CD4-positive, CD25-positive, alpha-beta regulatory T cell (primary cell): ENCODE data around the gene TEX55. TPM values are rescaled to one million over a fixed set of nuclear protein-coding genes. Genes with fewer than 3 reads are reported as not detected.

ENCODE experiments used
- ATAC-seq, 2 donors: fragments of 150-1000 bp; cut with Tn5 transposase; one replicate each; pipeline ENCODE4 v1.10.0; 2021; ENCODE audit warnings: low read depth in 2 of 2, moderate number of reproducible peaks in 2 of 2, moderate library complexity in 1 of 2
- DNase-seq, 3 donors: peaks; one replicate each; pipeline versions ENCODE4 v3.0.0 to v3.0.0-alpha.2; 2012 to 2022; ENCODE audit warnings: mixed read lengths in 1 of 3
- H3K27ac ChIP-seq: one replicate; pipeline ENCODE4 v1.7.0; 2013; ENCODE audit warnings: mild to moderate bottlenecking, low read length; ENCODE audit not compliant: insufficient read depth, poor library complexity, severe bottlenecking
- H3K27me3 ChIP-seq: one replicate; pipeline ENCODE4 v1.7.0; 2013; ENCODE audit warnings: low read length; ENCODE audit not compliant: control insufficient read depth, insufficient read depth
- H3K36me3 ChIP-seq: one replicate; pipeline ENCODE4 v1.7.0; 2013; ENCODE audit warnings: mild to moderate bottlenecking, low read length, moderate library complexity; ENCODE audit not compliant: control insufficient read depth, insufficient read depth
- H3K4me1 ChIP-seq: 2 replicates; pipeline ENCODE4 v1.7.0; 2013; ENCODE audit warnings: mild to moderate bottlenecking, low read length; ENCODE audit not compliant: insufficient read depth, control insufficient read depth, poor library complexity, severe bottlenecking
- H3K4me3 ChIP-seq: one replicate; pipeline ENCODE4 v1.7.0; 2013; ENCODE audit warnings: low read depth, mild to moderate bottlenecking, low read length, moderate library complexity
- H3K9me3 ChIP-seq, 2 experiments: 1 replicate in 1 of 2; 2 replicates in 1 of 2; pipeline ENCODE4 v1.7.0; 2013; ENCODE audit warnings: low read length in 2 of 2, mild to moderate bottlenecking in 1 of 2, moderate library complexity in 1 of 2; ENCODE audit not compliant: control insufficient read depth in 2 of 2
- H3K27ac Mint-ChIP-seq, 3 donors: one replicate each; pipeline ENCODE4 v1.8.0; 2020 to 2022; ENCODE audit warnings: mild to moderate bottlenecking in 3 of 3, mixed read lengths in 3 of 3, moderate library complexity in 2 of 3
- H3K27me3 Mint-ChIP-seq: one replicate; pipeline ENCODE4 v1.8.0; 2022; ENCODE audit warnings: mild to moderate bottlenecking, mixed read lengths
- H3K36me3 Mint-ChIP-seq: one replicate; pipeline ENCODE4 v1.8.0; 2020; ENCODE audit warnings: mixed read lengths
- H3K4me1 Mint-ChIP-seq, 4 donors: one replicate each; pipeline ENCODE4 v1.8.0; 2020 to 2022; ENCODE audit warnings: mixed read lengths in 4 of 4, mild to moderate bottlenecking in 1 of 4
- H3K4me3 Mint-ChIP-seq, 4 donors: one replicate each; pipeline ENCODE4 v1.8.0; 2020 to 2022; ENCODE audit warnings: mild to moderate bottlenecking in 4 of 4, mixed read lengths in 4 of 4, moderate library complexity in 3 of 4
- H3K9me3 Mint-ChIP-seq, 7 donors: one replicate each; pipeline ENCODE4 v1.8.0; 2020 to 2022; ENCODE audit warnings: mixed read lengths in 7 of 7, mild to moderate bottlenecking in 3 of 7, moderate library complexity in 2 of 7
- polyA plus RNA-seq, 4 donors: library from polyadenylated mRNA; unstranded; fragments of 300-500 nt; fragmentation: Illumina TruSeq; gene quantifications; one replicate each; pipeline ENCODE4 v1.2.3, GENCODE V29; 2021
- total RNA-seq: library from RNA; stranded (reverse); gene quantifications from one replicate; pipeline ENCODE4 v1.2.3, GENCODE V29; 2022

The TEX55 gene
- total and polyA plus RNA-seq, 5 donors from 2014 or later = not detected

DNA sequence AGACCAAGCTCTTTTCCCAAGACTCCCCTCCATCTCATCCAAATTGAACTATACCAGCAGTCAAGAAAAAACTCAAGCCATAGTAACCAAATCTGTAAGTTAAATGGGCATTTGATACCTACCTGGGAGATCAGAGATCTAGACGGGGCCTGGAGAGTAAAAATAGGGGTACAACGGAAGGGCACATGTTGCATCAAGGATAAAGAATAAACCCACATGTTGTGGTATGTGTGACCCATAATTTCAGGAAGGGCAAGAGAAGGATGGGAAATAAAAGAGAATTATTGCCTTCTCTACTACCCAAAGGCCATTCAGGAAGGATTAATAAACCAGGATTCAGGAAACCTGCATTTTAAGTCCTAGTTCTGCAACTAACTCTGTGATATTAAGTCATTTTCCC, 1.5 kb downstream of the TEX55 start:
- H3K9me3 ChIP-seq = no peaks in the 10 kb centered on the region
- Mint-ChIP-seq H3K27me3 (no peaks in the 10 kb centered on the region), H3K36me3 (no peaks in the 10 kb centered on the region), H3K4me3 (no peak overlapping the region), H3K4me1 (peaks cover 0 to 2% (median 0%) of the 10 kb centered on the region in 4 donors), H3K27ac (no peak overlapping the region), H3K9me3 (peaks cover 0 to 1% (median 0%) of the 10 kb centered on the region in 7 donors)
- ATAC-seq (no peak), DNase-seq (no peak)
- no peak overlapping the region for H3K27ac ChIP-seq
- no peaks in the 10 kb centered on the region for H3K27me3 ChIP-seq
- H3K4me1 ChIP-seq = no peaks in the 10 kb centered on the region
- no peak overlapping the region for H3K4me3 ChIP-seq
- no peaks in the 10 kb centered on the region for H3K36me3 ChIP-seq

DNA sequence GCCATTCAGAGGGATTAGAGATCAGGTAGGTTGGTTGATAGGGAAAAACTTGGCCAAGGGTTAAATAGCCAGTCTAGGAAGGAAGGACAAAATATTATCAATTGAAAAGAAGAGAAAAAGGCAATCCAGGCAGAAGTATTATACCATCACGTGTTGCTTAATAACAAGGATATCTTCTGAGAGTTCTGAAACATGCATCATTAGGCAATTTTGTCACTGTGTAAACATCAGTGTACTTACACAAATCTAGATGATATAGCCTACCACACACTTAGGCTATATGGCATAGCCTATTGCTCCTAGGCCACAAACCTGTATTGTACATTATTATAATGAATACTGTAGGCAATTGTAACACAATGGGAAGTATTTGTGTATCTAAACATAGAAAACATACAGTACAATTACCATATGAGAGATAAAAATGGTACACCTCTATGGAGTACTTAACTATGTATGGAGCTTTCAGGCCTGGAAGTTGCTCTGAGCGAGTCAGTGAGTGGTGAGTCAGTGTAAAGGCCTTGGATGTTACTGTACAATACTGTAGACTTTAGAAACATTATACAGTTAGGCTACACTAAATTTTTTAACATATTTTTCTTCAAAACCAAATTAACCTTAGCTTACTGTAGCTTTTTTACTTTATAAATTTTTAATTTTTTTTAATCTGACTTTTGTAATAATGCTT, 2.7 kb downstream of the TEX55 start:
- H3K27ac Mint-ChIP-seq = no peak overlapping the region
- ATAC-seq = no peak

DNA sequence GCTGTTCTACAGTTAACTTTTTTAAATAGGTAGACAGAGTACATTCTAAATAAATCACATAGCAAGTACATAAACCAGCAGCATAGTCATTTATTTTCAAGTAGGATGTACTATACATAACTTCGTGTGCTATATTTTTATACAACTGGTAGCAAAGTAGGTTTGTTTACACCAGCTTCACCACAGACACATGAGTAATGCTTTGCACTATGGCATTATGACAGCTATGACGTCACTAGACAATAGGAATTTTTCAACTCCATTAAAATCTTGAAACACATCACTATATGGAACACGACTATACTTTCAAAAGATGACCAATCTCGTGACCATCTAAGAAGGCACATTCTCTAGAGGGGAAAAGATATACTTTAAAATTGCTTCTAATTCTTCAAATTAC, 3.5 kb downstream of the TEX55 start:
- H3K9me3 Mint-ChIP-seq = peaks cover 3 to 17% (median 4%) of the 10 kb centered on the region in 7 donors
- H3K9me3 ChIP-seq = peaks cover 4 to 7% of the 10 kb centered on the region in 2 experiments
- no peak overlapping the region for H3K4me3 ChIP-seq
- no peak overlapping the region for H3K27ac ChIP-seq
- H3K4me3 Mint-ChIP-seq = no peak overlapping the region
- H3K27me3 Mint-ChIP-seq = peaks cover 6% of the 10 kb centered on the region
- peaks cover 0 to 2% (median 0%) of the 10 kb centered on the region in 4 donors for H3K4me1 Mint-ChIP-seq
- H3K36me3 ChIP-seq = no peaks in the 10 kb centered on the region
- no peaks in the 10 kb centered on the region for H3K36me3 Mint-ChIP-seq
- DNase-seq (no peak), ATAC-seq (no peak)
- no peaks in the 10 kb centered on the region for H3K27me3 ChIP-seq
- H3K4me1 ChIP-seq = no peaks in the 10 kb centered on the region
- no peak overlapping the region for H3K27ac Mint-ChIP-seq

More for the DNA sequence above, 2.7 kb downstream of the TEX55 start:
- Mint-ChIP-seq H3K9me3 (peaks cover 1 to 9% (median 3%) of the 10 kb centered on the region in 7 donors), H3K4me3 (no peak overlapping the region), H3K36me3 (no peaks in the 10 kb centered on the region), H3K4me1 (peaks cover 0 to 2% (median 0%) of the 10 kb centered on the region in 4 donors), H3K27me3 (no peaks in the 10 kb centered on the region)
- no peak for DNase-seq
- Histone ChIP-seq H3K27ac (no peak overlapping the region), H3K9me3 (peaks cover 1 to 4% of the 10 kb centered on the region in 2 experiments), H3K4me1 (no peaks in the 10 kb centered on the region), H3K27me3 (no peaks in the 10 kb centered on the region), H3K4me3 (no peak overlapping the region), H3K36me3 (no peaks in the 10 kb centered on the region)

DNA sequence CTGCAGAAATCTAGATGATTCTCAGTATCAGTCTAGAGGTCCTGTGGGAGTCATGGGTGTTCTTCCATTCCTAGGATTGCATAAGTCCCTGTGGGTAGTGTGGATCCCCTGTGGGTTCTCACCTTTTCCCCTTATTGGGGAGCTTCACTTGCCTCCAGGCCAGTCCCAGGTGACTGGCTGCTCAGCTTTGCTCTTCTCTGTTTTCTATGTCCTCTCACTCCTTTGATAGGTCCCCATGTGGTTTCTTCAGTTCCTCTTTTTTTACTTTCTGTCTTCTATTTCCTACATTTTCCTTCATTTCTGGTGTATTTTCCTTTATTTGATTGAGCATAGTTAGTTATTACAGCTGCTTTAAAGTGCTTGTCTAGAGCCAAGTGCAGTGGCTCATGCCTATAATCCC, 10.9 kb downstream of the TEX55 start:
- Mint-ChIP-seq H3K27me3 (peaks cover 24% of the 10 kb centered on the region), H3K9me3 (peaks cover 5 to 30% (median 10%) of the 10 kb centered on the region in 7 donors), H3K36me3 (no peaks in the 10 kb centered on the region), H3K4me1 (no peaks in the 10 kb centered on the region), H3K27ac (no peak overlapping the region), H3K4me3 (no peak overlapping the region)
- Histone ChIP-seq H3K9me3 (peaks cover 4 to 7% of the 10 kb centered on the region in 2 experiments), H3K36me3 (no peaks in the 10 kb centered on the region), H3K27me3 (peaks cover 5% of the 10 kb centered on the region), H3K27ac (no peak overlapping the region), H3K4me3 (no peak overlapping the region), H3K4me1 (no peaks in the 10 kb centered on the region)
- no peak for DNase-seq
- ATAC-seq = no peak

DNA sequence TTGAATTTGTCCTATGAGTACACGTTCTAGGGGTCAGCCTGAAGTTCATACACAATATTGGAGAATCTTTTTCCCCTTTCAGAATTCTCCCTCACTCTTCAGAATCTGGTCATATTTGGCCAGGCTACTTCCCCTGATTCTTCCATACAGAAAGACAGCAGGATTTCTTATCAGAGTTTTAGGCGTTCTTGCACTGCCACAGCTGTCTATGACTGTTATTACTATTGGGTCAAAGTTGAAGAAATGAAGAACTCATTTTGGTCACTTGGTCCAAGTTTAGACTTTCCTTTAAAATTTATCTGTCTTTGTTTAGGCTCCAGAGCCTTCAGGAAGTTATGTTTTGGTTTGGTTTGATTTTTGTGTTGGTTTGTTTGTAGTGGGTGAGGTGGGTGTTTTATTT, 12.0 kb downstream of the TEX55 start:
- Mint-ChIP-seq H3K4me1 (no peaks in the 10 kb centered on the region), H3K27ac (no peak overlapping the region), H3K27me3 (peaks cover 34% of the 10 kb centered on the region), H3K4me3 (no peak overlapping the region), H3K36me3 (no peaks in the 10 kb centered on the region), H3K9me3 (peaks cover 5 to 29% (median 10%) of the 10 kb centered on the region in 7 donors)
- no peaks in the 10 kb centered on the region for H3K36me3 ChIP-seq
- no peaks in the 10 kb centered on the region for H3K4me1 ChIP-seq
- DNase-seq (no peak), ATAC-seq (no peak)
- no peak overlapping the region for H3K4me3 ChIP-seq
- H3K27ac ChIP-seq = no peak overlapping the region
- peaks cover 5% of the 10 kb centered on the region for H3K27me3 ChIP-seq
- peaks cover 4 to 7% of the 10 kb centered on the region in 2 experiments for H3K9me3 ChIP-seq

DNA sequence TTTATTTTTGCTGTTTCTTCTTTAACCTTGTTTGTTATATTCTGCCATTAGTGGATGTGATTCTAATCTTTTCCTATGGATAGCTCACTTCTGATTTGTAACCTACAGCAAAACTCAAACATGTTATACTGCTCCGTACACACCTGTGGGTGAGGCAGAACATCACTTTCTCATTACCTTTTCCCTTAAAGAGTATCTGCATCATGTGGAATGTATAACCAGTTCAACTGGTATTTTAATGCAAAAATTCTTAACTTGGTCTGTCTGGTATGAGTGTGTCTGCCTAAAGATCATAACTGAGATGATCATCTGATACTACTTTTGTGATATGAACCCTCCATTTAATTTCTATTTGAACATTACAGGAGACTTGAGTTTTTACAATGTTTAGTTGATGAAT, 14.4 kb downstream of the TEX55 start:
- Mint-ChIP-seq H3K27ac (no peak overlapping the region), H3K9me3 (peaks cover 0 to 9% (median 2%) of the 10 kb centered on the region in 7 donors), H3K4me3 (no peak overlapping the region), H3K36me3 (no peaks in the 10 kb centered on the region), H3K4me1 (no peaks in the 10 kb centered on the region), H3K27me3 (peaks cover 25% of the 10 kb centered on the region)
- Histone ChIP-seq H3K9me3 (peaks cover 0 to 2% of the 10 kb centered on the region in 2 experiments), H3K4me1 (no peaks in the 10 kb centered on the region), H3K27me3 (peaks cover 5% of the 10 kb centered on the region), H3K27ac (no peak overlapping the region), H3K4me3 (no peak overlapping the region), H3K36me3 (no peaks in the 10 kb centered on the region)
- ATAC-seq = no peak
- no peak for DNase-seq

DNA sequence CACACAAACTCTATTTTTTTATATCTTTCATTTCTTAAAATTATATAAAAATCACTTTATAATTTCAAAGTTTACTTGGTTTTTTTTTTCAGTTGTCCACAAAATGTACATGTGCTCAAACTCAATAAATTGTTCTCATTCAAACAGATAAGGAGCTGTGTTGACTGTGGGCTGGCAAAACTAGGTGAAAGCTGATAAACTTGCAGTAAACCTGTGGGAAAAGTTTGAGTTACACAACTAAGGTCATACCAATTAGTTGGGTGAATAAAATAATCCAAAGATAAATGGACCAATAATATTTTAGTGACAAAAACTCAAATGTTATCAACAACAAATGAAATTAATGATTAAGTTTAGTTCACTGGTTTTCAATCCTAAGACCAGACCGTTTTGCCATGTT, 14.8 kb downstream of the TEX55 start:
- H3K27me3 ChIP-seq = peaks cover 5% of the 10 kb centered on the region
- no peaks in the 10 kb centered on the region for H3K36me3 Mint-ChIP-seq
- no peak for DNase-seq
- H3K9me3 ChIP-seq = peaks cover 0 to 2% of the 10 kb centered on the region in 2 experiments
- no peak overlapping the region for H3K27ac Mint-ChIP-seq
- H3K9me3 Mint-ChIP-seq = peaks cover 0 to 8% (median 0%) of the 10 kb centered on the region in 7 donors
- H3K27ac ChIP-seq = no peak overlapping the region
- H3K4me3 Mint-ChIP-seq = no peak overlapping the region
- H3K4me3 ChIP-seq = no peak overlapping the region
- peaks cover 25% of the 10 kb centered on the region for H3K27me3 Mint-ChIP-seq
- no peaks in the 10 kb centered on the region for H3K36me3 ChIP-seq
- no peaks in the 10 kb centered on the region for H3K4me1 ChIP-seq
- no peaks in the 10 kb centered on the region for H3K4me1 Mint-ChIP-seq
- ATAC-seq = no peak

DNA sequence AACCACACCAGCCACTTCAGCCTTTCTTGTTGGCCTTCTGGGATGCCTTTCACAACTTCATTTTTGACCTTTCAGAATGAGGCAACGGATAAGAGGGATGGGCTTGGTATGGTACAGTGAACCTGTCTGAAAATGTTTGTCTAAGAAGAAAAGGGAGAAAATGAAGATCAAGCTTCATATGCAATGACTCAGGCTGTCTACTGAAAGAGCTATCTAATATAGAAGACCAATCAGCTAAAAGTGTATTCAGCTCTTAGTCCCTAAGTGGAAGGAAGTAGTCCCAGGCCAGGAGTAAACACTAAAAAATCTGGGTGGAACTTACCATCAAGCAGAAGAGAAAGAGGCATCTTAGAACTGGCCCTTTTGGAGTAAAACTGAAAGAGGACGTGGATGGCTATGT, 15.3 kb downstream of the TEX55 start:
- Histone ChIP-seq H3K27me3 (peaks cover 5% of the 10 kb centered on the region), H3K4me3 (no peak overlapping the region), H3K9me3 (peaks cover 0 to 2% of the 10 kb centered on the region in 2 experiments), H3K36me3 (no peaks in the 10 kb centered on the region), H3K27ac (no peak overlapping the region), H3K4me1 (no peaks in the 10 kb centered on the region)
- no peak for ATAC-seq
- Mint-ChIP-seq H3K4me1 (no peaks in the 10 kb centered on the region), H3K27me3 (peaks cover 25% of the 10 kb centered on the region), H3K9me3 (peaks cover 0 to 8% (median 0%) of the 10 kb centered on the region in 7 donors), H3K27ac (no peak overlapping the region), H3K4me3 (no peak overlapping the region), H3K36me3 (no peaks in the 10 kb centered on the region)
- no peak for DNase-seq
